GM21526 (cell line): ENCODE results near the gene DOCK1.
"Not testable (repeated sequence)": the region's sequence is repeated elsewhere in the genome, so short reads cannot be mapped to it uniquely, and the experiment has no call there.

Source experiments
- ATAC-seq: cut with Tn5 transposase; IDR thresholded peaks from one replicate; pipeline ENCODE4 v1.9.1; 2021; ENCODE audit warnings: moderate library complexity; ENCODE audit not compliant: unreplicated experiment, low FRiP score

The DOCK1 gene

GRCh38 chr10:126904818-126905701 is at the start of gene DOCK1:
Gene DOCK1, plus strand, starts transcription at chr10:126905428. Its CDS starts 90 bp downstream, at chr10:126905518.
- no peak for ATAC-seq

DNA sequence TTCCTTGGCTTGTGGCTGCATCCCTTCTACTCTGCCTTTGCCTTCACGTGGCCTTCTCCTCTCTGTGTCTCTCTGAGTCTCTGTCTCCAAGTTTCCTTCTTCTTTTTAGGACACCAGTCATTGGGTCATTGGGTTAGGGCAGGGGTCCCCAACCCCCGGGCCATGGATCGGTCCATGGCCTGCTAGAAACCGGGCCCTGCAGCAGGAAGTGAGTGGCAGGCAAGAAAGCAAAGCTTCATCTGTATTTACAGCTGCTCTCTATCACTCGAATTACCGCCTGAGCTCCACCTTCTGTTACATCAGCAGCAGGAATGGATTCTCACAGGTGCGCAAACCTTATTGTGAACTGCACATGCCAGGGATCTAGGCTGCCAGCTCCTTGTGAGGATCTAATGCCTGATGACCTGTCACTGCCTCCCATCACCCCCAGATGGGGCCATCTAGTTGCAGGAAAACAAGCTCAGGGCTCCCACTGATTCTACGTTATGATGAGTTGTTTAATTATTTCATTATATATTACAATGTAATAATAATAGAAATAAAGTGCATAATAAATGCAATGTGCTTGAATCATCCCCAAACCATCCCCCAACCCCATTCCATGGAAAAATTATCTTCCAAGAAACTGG is 47.9 kb upstream of the DOCK1 start:
- no peak for ATAC-seq

GRCh38 chr10:126867567-126868365 is 37.5 kb upstream of the DOCK1 start:
- ATAC-seq = no peak

- no peak for ATAC-seq
These were observed 36.9 kb upstream of the DOCK1 start for GRCh38 chr10:126868371-126868770.

GRCh38 chr10:126872135-126872534 is 33.1 kb upstream of the DOCK1 start:
- no peak for ATAC-seq

DNA sequence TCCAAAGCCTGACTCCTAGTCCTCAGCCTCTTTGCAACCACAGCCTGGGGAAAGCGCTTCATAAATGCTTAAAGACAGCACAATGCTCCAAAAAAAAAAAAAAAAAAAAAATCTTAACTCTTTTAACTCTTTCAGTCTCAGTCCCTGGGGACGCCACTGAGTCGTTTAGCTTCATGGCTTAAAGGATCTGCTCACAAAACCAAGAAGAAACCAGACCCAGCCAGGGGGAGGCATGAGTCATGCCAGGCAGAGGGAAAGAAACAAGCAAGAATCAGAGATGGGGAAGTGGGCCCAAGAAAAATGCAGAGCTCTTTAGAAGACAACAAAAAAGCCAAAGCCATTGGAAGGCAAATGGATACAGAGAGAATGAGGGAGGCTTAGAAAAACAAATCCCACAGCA is 32.5 kb upstream of the DOCK1 start:
- no peak for ATAC-seq

DNA sequence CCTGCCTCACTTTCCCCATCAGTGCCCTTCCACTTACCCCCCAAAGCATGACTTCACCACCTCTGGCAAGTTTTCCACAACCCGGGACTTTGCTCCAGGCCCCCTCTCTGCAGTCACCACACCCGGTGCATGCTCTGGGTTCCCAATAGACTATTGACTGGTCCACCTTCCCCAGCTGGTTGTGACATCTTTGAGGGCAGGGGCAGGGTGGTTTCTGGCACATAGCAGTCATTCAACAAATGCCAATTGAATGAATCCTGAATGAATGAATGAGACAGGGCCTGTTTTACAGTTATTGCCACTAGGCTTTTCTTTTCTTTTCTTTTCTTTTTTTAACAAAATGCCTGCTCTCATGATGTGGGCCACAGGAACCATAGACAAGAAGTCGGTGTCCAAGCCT is 28.8 kb upstream of the DOCK1 start:
- ATAC-seq = no peak

DNA sequence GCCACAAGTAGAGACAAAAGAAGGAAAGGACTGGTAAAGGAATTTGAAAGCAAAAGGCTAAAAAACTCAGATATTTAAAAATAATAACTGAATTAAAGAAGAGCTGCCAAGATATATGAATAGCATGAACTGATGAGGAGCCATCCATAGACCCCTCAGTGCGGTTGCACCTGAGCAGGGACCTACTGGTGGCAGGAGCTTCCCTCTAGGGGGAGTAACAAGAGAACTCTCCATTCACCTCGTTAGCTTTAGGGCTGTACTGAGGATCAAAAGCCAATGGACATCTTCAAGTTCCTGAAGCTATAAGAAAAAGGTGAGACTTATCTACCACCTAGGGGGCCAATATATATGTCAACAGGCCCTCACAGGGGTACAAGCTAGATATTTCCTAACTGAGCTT is 27.8 kb upstream of the DOCK1 start:
- ATAC-seq = no peak

- no peak for ATAC-seq
These were observed 26.6 kb upstream of the DOCK1 start for GRCh38 chr10:126878594-126878993.

GRCh38 chr10:126880926-126881325 is 24.3 kb upstream of the DOCK1 start:
- ATAC-seq = no peak

DNA sequence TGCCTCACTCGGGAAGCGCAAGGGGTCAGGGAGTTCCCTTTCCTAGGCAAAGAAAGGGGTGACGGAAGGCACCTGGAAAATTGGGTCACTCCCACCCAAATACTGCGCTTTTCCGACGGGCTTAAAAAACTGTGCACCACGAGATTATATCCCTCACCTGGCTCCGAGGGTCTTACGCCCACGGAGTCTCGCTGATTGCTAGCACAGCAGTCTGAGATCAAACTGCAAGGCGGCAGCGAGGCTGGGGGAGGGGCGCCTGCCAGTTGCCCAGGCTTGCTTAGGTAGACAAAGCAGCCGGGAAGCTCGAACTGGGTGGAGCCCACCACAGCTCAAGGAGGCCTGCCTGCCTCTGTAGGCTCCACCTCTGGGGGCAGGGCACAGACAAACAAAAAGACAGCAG is 23.2 kb upstream of the DOCK1 start:
- ATAC-seq = not testable (repeated sequence)

DNA sequence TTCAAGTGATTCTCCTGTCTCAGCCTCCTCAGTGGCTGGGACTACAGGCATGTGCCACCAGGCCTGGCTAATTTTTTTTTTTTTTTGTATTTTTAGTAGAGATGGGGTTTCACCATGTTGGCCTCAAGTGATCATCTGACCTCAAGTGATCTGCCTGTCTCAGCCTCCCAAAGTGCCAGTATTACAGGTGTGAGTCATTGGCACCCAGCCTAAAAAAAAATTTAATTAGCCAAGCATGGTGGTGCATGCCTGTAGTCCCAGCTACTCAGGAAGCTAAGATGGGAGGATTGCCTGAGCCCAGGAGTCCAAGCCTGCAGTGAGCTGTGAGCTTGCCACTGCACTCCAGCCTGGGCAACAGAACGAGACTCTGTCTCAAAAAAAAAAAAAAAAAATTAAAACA is 16.8 kb upstream of the DOCK1 start:
- ATAC-seq = not testable (repeated sequence)

DNA sequence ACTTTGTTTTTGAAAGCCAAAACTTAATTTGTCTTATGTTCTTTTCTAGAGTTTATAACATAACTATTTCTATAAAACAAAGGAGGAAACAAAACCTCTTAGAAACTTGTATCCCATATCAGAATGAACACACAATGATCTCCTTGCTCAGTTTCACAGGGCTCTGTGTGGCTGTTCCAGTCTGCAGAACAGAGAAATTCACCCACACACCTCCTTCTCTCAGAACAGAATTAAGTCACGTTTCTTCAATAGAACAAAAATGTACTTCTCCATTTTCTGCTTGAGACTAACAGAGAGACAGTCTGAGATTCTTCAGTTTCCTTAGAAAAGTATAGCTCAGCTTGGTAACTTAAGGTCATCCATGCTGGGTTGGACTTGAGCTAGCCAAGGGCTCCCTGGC is 15.8 kb upstream of the DOCK1 start:
- no peak for ATAC-seq

GRCh38 chr10:126890797-126891196 is 14.4 kb upstream of the DOCK1 start:
- ATAC-seq = not testable (repeated sequence)

DNA sequence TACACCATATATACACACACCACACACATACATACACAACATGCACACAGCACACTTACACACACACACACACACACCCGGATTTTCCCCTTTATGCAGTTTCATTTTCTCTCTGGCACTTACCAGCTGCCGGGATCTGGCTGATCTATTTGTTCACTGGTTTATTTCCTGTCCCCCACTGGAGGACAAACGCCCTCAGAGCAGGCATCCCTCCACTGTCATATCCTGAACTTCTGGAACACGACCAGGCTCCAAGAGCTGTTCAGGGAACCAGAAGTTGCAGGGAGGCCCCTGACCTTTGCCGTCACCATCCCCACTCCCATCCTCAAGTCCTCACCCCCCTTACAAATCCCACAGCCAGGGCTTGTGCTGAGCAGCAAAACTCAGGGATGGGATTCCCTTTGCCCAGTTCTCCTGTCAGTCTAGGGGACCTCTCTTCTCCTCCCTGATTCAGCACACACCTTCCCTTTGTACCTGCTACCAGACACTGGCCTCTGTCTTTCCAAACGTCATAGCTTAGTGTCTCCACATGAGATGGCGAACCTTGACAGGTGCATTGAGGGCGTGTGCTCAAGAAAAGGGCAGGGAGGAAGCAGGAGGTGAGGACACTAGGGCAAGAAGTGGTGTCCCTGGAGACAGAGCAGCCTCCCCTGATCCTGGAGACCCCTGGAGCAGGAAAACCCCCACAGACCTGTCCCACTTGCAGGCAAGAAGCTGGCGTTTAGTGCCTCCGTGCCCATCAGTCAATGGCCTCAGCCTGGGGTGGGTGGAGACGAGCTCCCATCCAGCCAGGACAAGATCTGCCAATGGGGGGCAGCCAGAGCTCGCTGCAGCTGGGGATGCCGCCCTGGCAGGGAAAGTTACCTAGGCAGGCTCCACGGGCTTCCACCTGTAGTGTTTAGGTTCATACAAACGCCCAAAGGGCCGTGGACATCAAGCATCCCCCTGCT is 12.7 kb upstream of the DOCK1 start:
- ATAC-seq = no peak

DNA sequence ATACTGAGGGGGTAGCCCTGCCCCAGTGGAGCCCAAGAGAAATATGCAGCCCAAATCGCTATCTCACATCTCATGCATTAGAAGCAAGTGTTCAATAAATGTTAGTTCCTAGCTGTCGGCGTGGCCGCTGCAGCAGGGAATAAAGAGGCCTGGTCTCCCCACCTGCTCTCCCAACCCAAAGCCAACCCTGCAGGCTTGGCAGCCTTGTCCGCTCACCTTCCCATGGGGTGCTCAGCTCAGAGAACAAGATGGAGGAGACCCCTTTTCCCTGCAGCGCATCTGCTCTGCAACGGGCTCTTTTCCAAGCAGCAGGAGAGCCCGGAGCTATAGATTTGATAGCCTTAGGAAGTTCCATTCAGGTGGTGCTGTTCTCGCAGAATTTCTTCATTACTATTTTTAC is 12.0 kb upstream of the DOCK1 start:
- ATAC-seq = no peak

DNA sequence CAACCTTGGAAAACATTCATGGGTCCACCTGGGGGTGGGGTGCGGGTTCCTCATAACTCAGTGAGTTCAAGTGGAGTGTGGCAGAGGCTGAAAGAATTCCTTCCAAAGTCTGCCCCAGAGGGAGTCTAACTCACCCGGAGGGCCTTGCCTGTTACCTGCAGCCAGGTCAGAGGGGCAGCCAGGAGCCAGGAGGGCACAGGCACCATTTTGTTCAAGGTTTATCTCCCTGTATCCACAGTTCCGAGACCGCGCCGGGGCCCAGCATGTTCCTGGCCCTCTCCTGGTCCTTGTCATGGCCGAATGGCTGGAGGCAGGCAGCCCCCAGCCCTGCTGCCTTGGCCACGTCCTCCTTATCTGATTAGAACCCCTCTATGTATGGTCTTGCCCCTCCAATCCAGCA is 11.4 kb upstream of the DOCK1 start:
- no peak for ATAC-seq

DNA sequence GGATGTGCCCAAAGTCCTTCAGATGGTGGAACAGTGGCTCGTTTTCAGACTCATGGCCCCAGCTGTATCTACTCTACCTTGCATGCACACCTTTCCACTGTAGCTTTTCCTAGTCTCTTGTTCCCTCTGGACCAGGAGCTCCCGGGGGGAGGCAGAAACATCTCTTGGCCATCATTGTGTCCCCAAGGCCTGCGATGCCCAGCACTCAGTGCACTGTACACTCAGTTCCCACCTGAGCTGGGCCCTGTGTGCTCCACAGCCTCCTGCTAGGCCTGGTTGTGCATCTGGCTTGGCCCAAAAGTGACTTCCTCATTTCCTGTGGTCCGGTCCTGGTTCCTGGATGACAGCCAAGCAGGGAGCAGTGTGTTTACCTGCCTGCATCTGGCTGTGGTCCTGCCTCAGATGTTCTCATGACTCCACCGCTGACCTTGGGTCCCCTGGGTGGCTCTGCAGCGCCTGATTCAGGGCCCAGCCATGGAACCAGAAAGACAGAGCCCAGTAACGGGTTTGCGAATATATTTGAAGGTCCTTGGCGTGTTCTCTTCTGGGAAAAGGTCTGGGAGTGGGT is 9.9 kb upstream of the DOCK1 start:
- no peak for ATAC-seq

- ATAC-seq = no peak
These were observed 6.8 kb upstream of the DOCK1 start for GRCh38 chr10:126898460-126898859.

GRCh38 chr10:126899529-126899928 is 5.7 kb upstream of the DOCK1 start:
- ATAC-seq = not testable (repeated sequence)
